Stomach (tissue), 9 donors: ENCODE data around the gene S1PR4. TPM values are rescaled to one million over a fixed set of nuclear protein-coding genes. Genes with fewer than 3 reads are reported as not detected.
"Not testable (repeated sequence)": the region's sequence is repeated elsewhere in the genome, so short reads cannot be mapped to it uniquely, and the experiment has no call there.

Source experiments
- DNase-seq, 2 donors: peaks; one replicate each; pipeline versions ENCODE4 v3.0.0 to v3.0.0-alpha.2; 2013 to 2019
- H3K27ac ChIP-seq, 5 donors: fragments of 200-600 bp in 4 of 5; sonication (generic) in 4 of 5; one replicate each; pipeline ENCODE4 v1.5.1; 2013 to 2019; ENCODE audit warnings: mild to moderate bottlenecking in 1 of 5, moderate library complexity in 1 of 5
- H3K27me3 ChIP-seq, 3 donors: fragments of 200-600 bp; sonication (generic); one replicate each; pipeline ENCODE4 v1.5.1; 2017 to 2019; ENCODE audit warnings: mixed run types in 1 of 3
- H3K36me3 ChIP-seq, 4 donors: fragments of 200-600 bp; sonication (generic); 1 replicate in 3 of 4; 2 replicates in 1 of 4; pipeline ENCODE4 v1.5.1; 2016 to 2019
- H3K4me1 ChIP-seq, 4 donors: fragments of 200-600 bp; sonication (generic); one replicate each; pipeline ENCODE4 v1.5.1; 2016 to 2019
- H3K4me3 ChIP-seq, 4 donors: fragments of 200-600 bp; sonication (generic) in 3 of 4; one replicate each; pipeline ENCODE4 v1.5.1; 2016 to 2019; ENCODE audit warnings: mild to moderate bottlenecking in 1 of 4
- H3K9me3 ChIP-seq, 4 donors: fragments of 200-600 bp; sonication (generic); one replicate each; pipeline ENCODE4 v1.5.1; 2016 to 2019
- CTCF ChIP-seq, 7 experiments: fragments of 450-650 bp in 4 of 7; fragments of 200-600 bp in 3 of 7; sonication (generic) in 3 of 7; IDR thresholded peaks; one replicate each; pipeline ENCODE4 v1.5.1; 2016 to 2019; ENCODE audit warnings: antibody characterized with exemption in 7 of 7, control low read depth in 2 of 7, mild to moderate bottlenecking in 1 of 7
- EP300 ChIP-seq: sonication (generic); formaldehyde crosslinking; IDR thresholded peaks from one replicate; pipeline ENCODE4 v1.6.1; 2017; ENCODE audit warnings: antibody characterized with exemption
- POLR2A ChIP-seq, 4 donors: fragments of 450-650 bp; IDR thresholded peaks; one replicate each; pipeline ENCODE4 v1.6.1; 2016; ENCODE audit warnings: antibody characterized with exemption in 4 of 4, control low read depth in 2 of 4, mild to moderate bottlenecking in 1 of 4, moderate library complexity in 1 of 4
- POLR2AphosphoS5 ChIP-seq, 3 donors: sonication (generic); formaldehyde crosslinking; IDR thresholded peaks; one replicate each; pipeline ENCODE4 v1.6.1; 2016; ENCODE audit warnings: antibody characterized with exemption in 3 of 3
- WGBS, 5 donors: extraction: QIAGEN DNeasy Blood & Tissue Kit in 3 of 5; methylation state at CpG; one replicate each; pipeline versions ENCODE4 v1.1.5 to v1.1.7; 2013 to 2018; 5-methylcytosine and 5-hydroxymethylcytosine counted together
- intact Hi-C: fragments of 100-400 bp; cut with DNase I; formaldehyde crosslinking; loops from one replicate; pipeline ENCODE4 v1.15.1; 2023; ENCODE audit warnings: low total_unique reads
- polyA plus RNA-seq, 3 donors: library from polyadenylated mRNA; stranded (reverse); fragments of 200-250 nt; gene quantifications; one replicate each; pipeline ENCODE4 v1.2.3, GENCODE V29; 2013
- total RNA-seq, 5 donors: library from RNA; depleted of rRNA; stranded (reverse); fragments of >200 nt; gene quantifications; one replicate each; pipeline versions ENCODE4 v1.1.0 to v1.2.3, GENCODE V29; 2014 to 2016
- donor health status: healthy with polysubstance abuse.
- donor health status: Bipolar disorder and iron deficiency.
- donor health status: healthy.

S1PR4 gene
- total and polyA plus RNA-seq, 8 donors = 1.3 to 22.2 (median 3.4) TPM; not detected in 2

GRCh38 chr19:3167533-3168272, 10.9 kb upstream of the S1PR4 start:
- H3K9me3 ChIP-seq = no peaks in the 10 kb centered on the region
- no peak overlapping the region for H3K4me3 ChIP-seq
- H3K27ac ChIP-seq = no peak overlapping the region
- peaks cover 0 to 10% (median 0%) of the 10 kb centered on the region in 3 donors for H3K27me3 ChIP-seq
- TF ChIP-seq CTCF (IDR thresholded peaks at IDR 0.05) (no peak), POLR2A (IDR thresholded peaks at IDR 0.05) (no peak), EP300 (no peak), POLR2AphosphoS5 (IDR thresholded peaks at IDR 0.05) (no peak)
- H3K4me1 ChIP-seq = peaks cover 0 to 19% (median 12%) of the 10 kb centered on the region in 4 donors
- no peak for DNase-seq
- intact Hi-C loops = no loop called here
- no peaks in the 10 kb centered on the region for H3K36me3 ChIP-seq
- WGBS, 5 donors = 66 to 78% (median 74%) methylated on average over 13 of the region's 13 CpGs

GRCh38 chr19:3171894-3172672, 6.5 kb upstream of the S1PR4 start:
- 56 to 84% (median 66%) methylated on average over 8 to 15 of the region's 15 CpGs for WGBS, 5 donors
- intact Hi-C loops = loop anchor here (5.0 kb wide), 1 partner anchor 215 kb away; no protein-coding TSS in a partner anchor
- H3K4me1 ChIP-seq = peaks cover 9 to 19% (median 17%) of the 10 kb centered on the region in 4 donors
- H3K4me3 ChIP-seq = no peak overlapping the region
- H3K36me3 ChIP-seq = no peaks in the 10 kb centered on the region
- peaks cover 0 to 10% (median 0%) of the 10 kb centered on the region in 3 donors for H3K27me3 ChIP-seq
- TF ChIP-seq POLR2AphosphoS5 (IDR thresholded peaks at IDR 0.05) (peak in 1 of 3 donors; percentile 32), EP300 (no peak)
- H3K27ac ChIP-seq = peak overlapping the region in 2 of 5 donors; percentile 51 to 56
- H3K9me3 ChIP-seq = no peaks in the 10 kb centered on the region
- no peak for DNase-seq

- H3K36me3 ChIP-seq, H3K4me3 ChIP-seq, H3K9me3 ChIP-seq, DNase-seq: not testable (repeated sequence)
- Histone ChIP-seq H3K27ac (peak overlapping the region in 2 of 5 donors; percentile 51 to 56), H3K4me1 (peaks cover 13 to 24% (median 20%) of the 10 kb centered on the region in 4 donors), H3K27me3 (peaks cover 0 to 10% (median 0%) of the 10 kb centered on the region in 3 donors)
- 78 to 83% (median 81%) methylated on average over 6 of the region's 6 CpGs; no CpG with 5 or more reads in 1 of the 5 donors for WGBS, 5 donors
- intact Hi-C loops = loop anchor here (5.0 kb wide), 1 partner anchor 215 kb away; no protein-coding TSS in a partner anchor
These were observed 5.9 kb upstream of the S1PR4 start for GRCh38 chr19:3172673-3173000.

GRCh38 chr19:3175781-3176714, 2.5 kb upstream of the S1PR4 start:
- H3K9me3 ChIP-seq = no peaks in the 10 kb centered on the region

GRCh38 chr19:3176715-3177501, 1.7 kb upstream of the S1PR4 start:
- 50 to 70% (median 59%) methylated on average over 9 to 11 of the region's 11 CpGs for WGBS, 5 donors
- DNase-seq = peak; percentile 69 to 87
- H3K27ac ChIP-seq = peak overlapping the region; percentile 72 to 85 (median 80)

More at GRCh38 chr19:3175781-3176714, 2.5 kb upstream of the S1PR4 start:
- peak; percentile 89 to 90 for DNase-seq
- H3K4me1 ChIP-seq = peaks cover 13 to 30% (median 20%) of the 10 kb centered on the region in 4 donors
- intact Hi-C loops = no loop called here
- H3K36me3 ChIP-seq = no peaks in the 10 kb centered on the region
- H3K4me3 ChIP-seq = no peak overlapping the region
- TF ChIP-seq POLR2AphosphoS5 (IDR thresholded peaks at IDR 0.05) (peak in 2 of 3 donors; percentile 59), POLR2A (IDR thresholded peaks at IDR 0.05) (no peak)
- 35 to 53% (median 39%) methylated on average over 16 to 17 of the region's 17 CpGs for WGBS, 5 donors
- H3K27ac ChIP-seq = peak overlapping the region; percentile 72 to 85 (median 80)
- peaks cover 0 to 10% (median 0%) of the 10 kb centered on the region in 3 donors for H3K27me3 ChIP-seq

More at GRCh38 chr19:3176715-3177501, 1.7 kb upstream of the S1PR4 start:
- H3K4me3 ChIP-seq = peak overlapping the region in 1 of 4 donors; percentile 6
- H3K4me1 ChIP-seq = peaks cover 13 to 25% (median 20%) of the 10 kb centered on the region in 4 donors
- no peaks in the 10 kb centered on the region for H3K36me3 ChIP-seq
- intact Hi-C loops = no loop called here
- TF ChIP-seq POLR2AphosphoS5 (IDR thresholded peaks at IDR 0.05) (peak in 2 of 3 donors; percentile 42 to 75), EP300 (no peak)
- H3K27me3 ChIP-seq = peaks cover 0 to 7% (median 0%) of the 10 kb centered on the region in 3 donors
- no peaks in the 10 kb centered on the region for H3K9me3 ChIP-seq
